Uterus (tissue), 2 donors: Measurements from ENCODE around the gene SLC8A1.

Source experiments
- POLR2A ChIP-seq, 2 donors: fragments of 450-650 bp; IDR thresholded peaks; one replicate each; pipeline ENCODE4 v1.6.1; 2016; ENCODE audit warnings: antibody characterized with exemption in 2 of 2, mild to moderate bottlenecking in 1 of 2, moderate library complexity in 1 of 2
- TF ChIP-seq, protein P1 (sequence below), 4 experiments: fragments of 200-600 bp in 2 of 4; fragments of 450-650 bp in 2 of 4; sonication (generic) in 2 of 4; IDR thresholded peaks; one replicate each; pipeline ENCODE4 v1.5.1; 2016 to 2019; ENCODE audit warnings: antibody characterized with exemption in 4 of 4, mild to moderate bottlenecking in 2 of 4, moderate library complexity in 1 of 4

- TF ChIP-seq, protein P1, sequence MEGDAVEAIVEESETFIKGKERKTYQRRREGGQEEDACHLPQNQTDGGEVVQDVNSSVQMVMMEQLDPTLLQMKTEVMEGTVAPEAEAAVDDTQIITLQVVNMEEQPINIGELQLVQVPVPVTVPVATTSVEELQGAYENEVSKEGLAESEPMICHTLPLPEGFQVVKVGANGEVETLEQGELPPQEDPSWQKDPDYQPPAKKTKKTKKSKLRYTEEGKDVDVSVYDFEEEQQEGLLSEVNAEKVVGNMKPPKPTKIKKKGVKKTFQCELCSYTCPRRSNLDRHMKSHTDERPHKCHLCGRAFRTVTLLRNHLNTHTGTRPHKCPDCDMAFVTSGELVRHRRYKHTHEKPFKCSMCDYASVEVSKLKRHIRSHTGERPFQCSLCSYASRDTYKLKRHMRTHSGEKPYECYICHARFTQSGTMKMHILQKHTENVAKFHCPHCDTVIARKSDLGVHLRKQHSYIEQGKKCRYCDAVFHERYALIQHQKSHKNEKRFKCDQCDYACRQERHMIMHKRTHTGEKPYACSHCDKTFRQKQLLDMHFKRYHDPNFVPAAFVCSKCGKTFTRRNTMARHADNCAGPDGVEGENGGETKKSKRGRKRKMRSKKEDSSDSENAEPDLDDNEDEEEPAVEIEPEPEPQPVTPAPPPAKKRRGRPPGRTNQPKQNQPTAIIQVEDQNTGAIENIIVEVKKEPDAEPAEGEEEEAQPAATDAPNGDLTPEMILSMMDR (IDR thresholded peaks at IDR 0.05): no peak
- no peak for TF ChIP-seq POLR2A (IDR thresholded peaks at IDR 0.05)
Measured at GRCh38 chr2:40048506-40048905, 403.4 kb downstream of the SLC8A1 start.
